ENCODE measurements around the gene NSD2.

The NSD2 gene

GRCh38 chr4:1855333-1856070 lies 15.7 kb upstream of the NSD2 start:
- Histone ChIP-seq H3K36me3 (ENCODE audit: low read length) (no peaks in the 10 kb centered on the region), H3K4me2 (ENCODE audit: low read depth, low read length, poor library complexity, severe bottlenecking) (peak overlapping the region; percentile 67), H3K9ac (ENCODE audit: low read length) (peak overlapping the region; percentile 91), H3K4me3 (ENCODE audit: insufficient read depth, low read length, poor library complexity, severe bottlenecking) (peak overlapping the region; percentile 84), H3K9me3 (ENCODE audit: insufficient read depth, low read length) (no peaks in the 10 kb centered on the region), H3K9me2 (replicated peaks; ENCODE audit: insufficient read depth, low read length) (no peaks in the 10 kb centered on the region), H3K79me2 (ENCODE audit: insufficient read depth, low read length) (peaks cover 50% of the 10 kb centered on the region), H3F3A (ENCODE audit: insufficient read depth) (no peaks in the 10 kb centered on the region), H3K27me3 (ENCODE audit: low read length) (no peaks in the 10 kb centered on the region), H3K27ac (ENCODE audit: low read depth, low read length) (peak overlapping the region; percentile 26), H2AFZ (ENCODE audit: low read depth, low read length, severe bottlenecking) (peak overlapping the region; percentile 55), H4K20me1 (ENCODE audit: low read depth, low read length) (no peaks in the 10 kb centered on the region)
- TF ChIP-seq, protein P1, sequence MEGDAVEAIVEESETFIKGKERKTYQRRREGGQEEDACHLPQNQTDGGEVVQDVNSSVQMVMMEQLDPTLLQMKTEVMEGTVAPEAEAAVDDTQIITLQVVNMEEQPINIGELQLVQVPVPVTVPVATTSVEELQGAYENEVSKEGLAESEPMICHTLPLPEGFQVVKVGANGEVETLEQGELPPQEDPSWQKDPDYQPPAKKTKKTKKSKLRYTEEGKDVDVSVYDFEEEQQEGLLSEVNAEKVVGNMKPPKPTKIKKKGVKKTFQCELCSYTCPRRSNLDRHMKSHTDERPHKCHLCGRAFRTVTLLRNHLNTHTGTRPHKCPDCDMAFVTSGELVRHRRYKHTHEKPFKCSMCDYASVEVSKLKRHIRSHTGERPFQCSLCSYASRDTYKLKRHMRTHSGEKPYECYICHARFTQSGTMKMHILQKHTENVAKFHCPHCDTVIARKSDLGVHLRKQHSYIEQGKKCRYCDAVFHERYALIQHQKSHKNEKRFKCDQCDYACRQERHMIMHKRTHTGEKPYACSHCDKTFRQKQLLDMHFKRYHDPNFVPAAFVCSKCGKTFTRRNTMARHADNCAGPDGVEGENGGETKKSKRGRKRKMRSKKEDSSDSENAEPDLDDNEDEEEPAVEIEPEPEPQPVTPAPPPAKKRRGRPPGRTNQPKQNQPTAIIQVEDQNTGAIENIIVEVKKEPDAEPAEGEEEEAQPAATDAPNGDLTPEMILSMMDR (IDR thresholded peaks at IDR 0.05; ENCODE audit: insufficient read depth, low read length, poor library complexity, severe bottlenecking) = no peak
- no peak for TF ChIP-seq EZH2phosphoT487 (conservative IDR thresholded peaks at IDR 0.05; ENCODE audit: low read length)

- Histone ChIP-seq H3K9ac (ENCODE audit: low read length) (peak within 1 kb of the TSS; percentile 91), H3F3A (ENCODE audit: insufficient read depth) (no peaks in the 10 kb centered on the region; the same call in 1 of the 2 replicates), H3K4me2 (ENCODE audit: low read depth, low read length, poor library complexity, severe bottlenecking) (peak within 1 kb of the TSS; percentile 67), H4K20me1 (ENCODE audit: low read depth, low read length) (no peaks in the 10 kb centered on the region), H3K4me3 (ENCODE audit: insufficient read depth, low read length, poor library complexity, severe bottlenecking) (peak within 1 kb of the TSS; percentile 84), H3K9me2 (replicated peaks; ENCODE audit: insufficient read depth, low read length) (no peaks in the 10 kb centered on the region), H2AFZ (ENCODE audit: low read depth, low read length, severe bottlenecking) (peak within 1 kb of the TSS; percentile 97), H3K79me2 (ENCODE audit: insufficient read depth, low read length) (peaks cover 43% of the 10 kb centered on the region), H3K27ac (ENCODE audit: low read depth, low read length) (peak within 1 kb of the TSS; percentile 26), H3K36me3 (ENCODE audit: low read length) (no peaks in the 10 kb centered on the region), H3K9me3 (ENCODE audit: insufficient read depth, low read length) (no peaks in the 10 kb centered on the region), H3K27me3 (ENCODE audit: low read length) (no peaks in the 10 kb centered on the region)
- TF ChIP-seq, protein P1 (IDR thresholded peaks at IDR 0.05; ENCODE audit: insufficient read depth, low read length, poor library complexity, severe bottlenecking) = no peak
- no peak for TF ChIP-seq EZH2phosphoT487 (conservative IDR thresholded peaks at IDR 0.05; ENCODE audit: low read length)
Measured at GRCh38 chr4:1856071-1856942, 14.9 kb upstream of the NSD2 start, which contains the start of gene LETM1. Gene LETM1 (minus strand): TSS chr4:1856156. CDS start chr4:1855950, 206 bp downstream.

- H3K9ac ChIP-seq (ENCODE audit: low read length) = peak overlapping the region; percentile 91
- no peak overlapping the region for H3K27ac ChIP-seq (ENCODE audit: low read depth, low read length)
- peaks cover 35% of the 10 kb centered on the region for H3K79me2 ChIP-seq (ENCODE audit: insufficient read depth, low read length)
Measured at GRCh38 chr4:1856943-1857699, 14.1 kb upstream of the NSD2 start.

More at GRCh38 chr4:1856943-1857699, 14.1 kb upstream of the NSD2 start:
- H3F3A ChIP-seq (ENCODE audit: insufficient read depth) = peaks cover 7% of the 10 kb centered on the region; the same call in 1 of the 2 replicates
- H3K4me3 ChIP-seq (ENCODE audit: insufficient read depth, low read length, poor library complexity, severe bottlenecking) = peak overlapping the region; percentile 84
- H3K4me2 ChIP-seq (ENCODE audit: low read depth, low read length, poor library complexity, severe bottlenecking) = peak overlapping the region; percentile 67
- TF ChIP-seq, protein P1 (IDR thresholded peaks at IDR 0.05; ENCODE audit: insufficient read depth, low read length, poor library complexity, severe bottlenecking) = no peak
- TF ChIP-seq EZH2phosphoT487 (conservative IDR thresholded peaks at IDR 0.05; ENCODE audit: low read length) = no peak
- H4K20me1 ChIP-seq (ENCODE audit: low read depth, low read length) = no peaks in the 10 kb centered on the region
- H3K9me3 ChIP-seq (ENCODE audit: insufficient read depth, low read length) = no peaks in the 10 kb centered on the region
- H3K36me3 ChIP-seq (ENCODE audit: low read length) = no peaks in the 10 kb centered on the region
- H3K27me3 ChIP-seq (ENCODE audit: low read length) = no peaks in the 10 kb centered on the region
- peak overlapping the region; percentile 97 for H2AFZ ChIP-seq (ENCODE audit: low read depth, low read length, severe bottlenecking)
- H3K9me2 ChIP-seq (replicated peaks; ENCODE audit: insufficient read depth, low read length) = no peaks in the 10 kb centered on the region

Data from SU-DHL-6 (cell line).